Endometrial microvascular endothelial cells (primary cell): ENCODE results near the gene BMPER. TPM values are rescaled to one million over a fixed set of nuclear protein-coding genes. Genes with fewer than 3 reads are reported as not detected.
"Not testable (repeated sequence)": the region's sequence is repeated elsewhere in the genome, so short reads cannot be mapped to it uniquely, and the experiment has no call there.

ENCODE experiments used
- in situ Hi-C: cut with HindIII; loops from 2 replicates; pipeline ENCODE4 v1.10.0; 2017; ENCODE audit warnings: low sequenced_read_pairs, low pct_unique_long_range_greater_than_20kb; ENCODE audit errors: inconsistent ontology term
- total RNA-seq: library from RNA; depleted of rRNA; stranded (reverse); fragments of >200 nt; gene quantifications from one replicate; pipeline ENCODE4 v1.2.3, GENCODE V29; 2015; ENCODE audit errors: inconsistent ontology term

Gene BMPER
- total RNA-seq, 1 donor from 2014 or later, result not detected

- in situ Hi-C loops, result no loop called here
These were observed 233.1 kb downstream of the BMPER start for GRCh38 chr7:34138483-34138882.

GRCh38 chr7:34139086-34139485 is 233.7 kb downstream of the BMPER start:
- in situ Hi-C loops, result no loop called here

GRCh38 chr7:34140066-34140465 is 234.7 kb downstream of the BMPER start:
- in situ Hi-C loops, result no loop called here

- in situ Hi-C loops, result no loop called here
These were observed 238.1 kb downstream of the BMPER start for GRCh38 chr7:34143402-34143801.

- in situ Hi-C loops, result no loop called here
These were observed 240.3 kb downstream of the BMPER start for GRCh38 chr7:34145603-34146002.

GRCh38 chr7:34153656-34154270 is 248.4 kb downstream of the BMPER start:
- in situ Hi-C loops, result no loop called here

- in situ Hi-C loops, result no loop called here
These were observed 250.0 kb downstream of the BMPER start for GRCh38 chr7:34155220-34155908.

- in situ Hi-C loops, result no loop called here
These were observed 251.0 kb downstream of the BMPER start for GRCh38 chr7:34156336-34156735.

GRCh38 chr7:34157137-34157536 is 251.8 kb downstream of the BMPER start:
- in situ Hi-C loops, result no loop called here

- in situ Hi-C loops, result no loop called here
These were observed 253.2 kb downstream of the BMPER start for GRCh38 chr7:34158368-34159153.

GRCh38 chr7:34160261-34160752 is 255.0 kb downstream of the BMPER start:
- in situ Hi-C loops, result no loop called here

- in situ Hi-C loops, result no loop called here
These were observed 256.8 kb downstream of the BMPER start for GRCh38 chr7:34162027-34162565.

- in situ Hi-C loops, result no loop called here
These were observed 257.3 kb downstream of the BMPER start for GRCh38 chr7:34162677-34163076.

- in situ Hi-C loops, result no loop called here
These were observed 258.6 kb downstream of the BMPER start for GRCh38 chr7:34163956-34164355.

- in situ Hi-C loops, result no loop called here
These were observed 260.1 kb downstream of the BMPER start for GRCh38 chr7:34165466-34165865.

- in situ Hi-C loops, result no loop called here
These were observed 260.7 kb downstream of the BMPER start for GRCh38 chr7:34165927-34166550.

- in situ Hi-C loops, result no loop called here
These were observed 262.7 kb downstream of the BMPER start for GRCh38 chr7:34168013-34168412.

- in situ Hi-C loops, result not testable (repeated sequence)
These were observed 269.6 kb downstream of the BMPER start for GRCh38 chr7:34174688-34175616.
